Measurements from ENCODE around the gene SUPT20H. TPM values are rescaled to one million over a fixed set of nuclear protein-coding genes. Genes with fewer than 3 reads are reported as not detected.

Gene SUPT20H
- total and polyA plus RNA-seq, 2 experiments from 2014 or later, result 68.7 to 98.2 TPM

- no peaks in the 10 kb centered on the region for H3K4me1 ChIP-seq (ENCODE audit: insufficient read depth)
- H3K4me3 ChIP-seq, result no peak overlapping the region
- H2AFZ ChIP-seq, result no peak overlapping the region
- H4K20me1 ChIP-seq (replicated peaks; ENCODE audit: insufficient read depth), result no peaks in the 10 kb centered on the region
- no peaks in the 10 kb centered on the region for H3F3A ChIP-seq (replicated peaks; ENCODE audit: low read depth)
- Mint-ChIP-seq H3K27me3 (ENCODE audit: insufficient read depth, low read depth, poor library complexity) (peaks cover 3% of the 10 kb centered on the region), H3K4me3 (no peak overlapping the region), H3K27ac (no peak overlapping the region), H3K9me3 (no peaks in the 10 kb centered on the region), H3K36me3 (ENCODE audit: low read depth) (peaks cover 29% of the 10 kb centered on the region), H3K4me1 (no peaks in the 10 kb centered on the region)
- no peak overlapping the region for H3K27ac ChIP-seq (ENCODE audit: low read depth)
- no peaks in the 10 kb centered on the region for H3K9me2 ChIP-seq (ENCODE audit: insufficient read depth)
- no peaks in the 10 kb centered on the region for H3K27me3 ChIP-seq (ENCODE audit: insufficient read depth)
- no peaks in the 10 kb centered on the region for H3K79me2 ChIP-seq (replicated peaks; ENCODE audit: insufficient read depth)
- DNase-seq (ENCODE audit: low spot score) (no peak), ATAC-seq (no peak)
- no peak overlapping the region for H3K4me2 ChIP-seq
- H3K36me3 ChIP-seq (ENCODE audit: insufficient read depth), result peaks cover 5% of the 10 kb centered on the region; the same call in 1 of the 2 replicates
- TF ChIP-seq EZH2phosphoT487 (IDR thresholded peaks at IDR 0.05; ENCODE audit: unreplicated experiment) (no peak), REST (IDR thresholded peaks at IDR 0.05; ENCODE audit: unreplicated experiment) (no peak), ZNF114 (CRISPR knock-in tag; IDR thresholded peaks at IDR 0.05) (no peak)
Measured at GRCh38 chr13:36966404-36966803, 93.1 kb downstream of the SUPT20H start.

GRCh38 chr13:36965767-36966166 lies 93.7 kb downstream of the SUPT20H start:
- H2AFZ ChIP-seq, result no peak overlapping the region
- H3K79me2 ChIP-seq (replicated peaks; ENCODE audit: insufficient read depth), result no peaks in the 10 kb centered on the region
- Mint-ChIP-seq H3K4me1 (no peaks in the 10 kb centered on the region), H3K36me3 (ENCODE audit: low read depth) (peaks cover 26% of the 10 kb centered on the region), H3K27me3 (ENCODE audit: insufficient read depth, low read depth, poor library complexity) (peaks cover 3% of the 10 kb centered on the region), H3K27ac (no peak overlapping the region), H3K9me3 (no peaks in the 10 kb centered on the region), H3K4me3 (no peak overlapping the region)
- H3K4me1 ChIP-seq (ENCODE audit: insufficient read depth), result no peaks in the 10 kb centered on the region
- H3K9me2 ChIP-seq (ENCODE audit: insufficient read depth), result no peaks in the 10 kb centered on the region
- no peak for ATAC-seq
- no peaks in the 10 kb centered on the region for H4K20me1 ChIP-seq (replicated peaks; ENCODE audit: insufficient read depth)
- no peak overlapping the region for H3K4me2 ChIP-seq
- H3K4me3 ChIP-seq, result no peak overlapping the region
- H3K27me3 ChIP-seq (ENCODE audit: insufficient read depth), result no peaks in the 10 kb centered on the region
- TF ChIP-seq ZNF462 (CRISPR knock-in tag; IDR thresholded peaks at IDR 0.05) (no peak), ZNF114 (CRISPR knock-in tag; IDR thresholded peaks at IDR 0.05) (no peak), STAT1 (IDR thresholded peaks at IDR 0.05; ENCODE audit: unreplicated experiment) (no peak), JUNB (IDR thresholded peaks at IDR 0.05; ENCODE audit: unreplicated experiment) (no peak), EZH2 (IDR thresholded peaks at IDR 0.05; ENCODE audit: low read depth, unreplicated experiment) (no peak), ETS1 (IDR thresholded peaks at IDR 0.05) (no peak)
- no peaks in the 10 kb centered on the region for H3F3A ChIP-seq (replicated peaks; ENCODE audit: low read depth)
- H3K36me3 ChIP-seq (ENCODE audit: insufficient read depth), result peaks cover 5% of the 10 kb centered on the region; the same call in 1 of the 2 replicates
- no peak for DNase-seq (ENCODE audit: low spot score)
- H3K27ac ChIP-seq (ENCODE audit: low read depth), result no peak overlapping the region
